Esophagus (tissue), 2 donors: ENCODE results near the gene ERFE. TPM values are rescaled to one million over a fixed set of nuclear protein-coding genes. Genes with fewer than 3 reads are reported as not detected.
"Not testable (repeated sequence)": the region's sequence is repeated elsewhere in the genome, so short reads cannot be mapped to it uniquely, and the experiment has no call there.

Experiments
- H3K27ac ChIP-seq, 2 donors: one replicate each; pipeline ENCODE4 v1.5.1; 2013; ENCODE audit warnings: low read depth in 2 of 2, mild to moderate bottlenecking in 2 of 2, inconsistent platforms in 1 of 2, low read length in 1 of 2, moderate library complexity in 1 of 2
- H3K27me3 ChIP-seq, 2 donors: one replicate each; pipeline ENCODE4 v1.6.1; 2013; ENCODE audit warnings: low read length in 2 of 2, control low read depth in 1 of 2, mild to moderate bottlenecking in 1 of 2; ENCODE audit not compliant: insufficient read depth in 2 of 2, control insufficient read depth in 1 of 2
- H3K36me3 ChIP-seq, 2 donors: one replicate each; pipeline ENCODE4 v1.6.1; 2013; ENCODE audit warnings: low read length in 1 of 2; ENCODE audit not compliant: control insufficient read depth in 2 of 2, insufficient read depth in 2 of 2
- H3K4me1 ChIP-seq, 2 donors: one replicate each; pipeline ENCODE4 v1.6.1; 2013; ENCODE audit warnings: low read length in 1 of 2; ENCODE audit not compliant: control insufficient read depth in 2 of 2, insufficient read depth in 2 of 2
- H3K4me3 ChIP-seq, 2 donors: one replicate each; pipeline ENCODE4 v1.5.1; 2013; ENCODE audit warnings: low read length in 2 of 2, mild to moderate bottlenecking in 2 of 2, low read depth in 1 of 2, moderate library complexity in 1 of 2
- H3K9me3 ChIP-seq, 2 donors: one replicate each; pipeline ENCODE4 v1.6.1; 2013; ENCODE audit warnings: mild to moderate bottlenecking in 2 of 2, low read depth in 1 of 2, low read length in 1 of 2, moderate library complexity in 1 of 2; ENCODE audit not compliant: control insufficient read depth in 2 of 2, insufficient read depth in 1 of 2
- WGBS, 2 donors: extraction: QIAGEN DNeasy Blood & Tissue Kit; methylation state at CpG; one replicate each; pipeline ENCODE4 v1.1.7; 2013; 5-methylcytosine and 5-hydroxymethylcytosine counted together
- polyA plus RNA-seq, 2 donors: library from polyadenylated mRNA; stranded (reverse); fragments of 200-250 nt; gene quantifications; one replicate each; pipeline ENCODE4 v1.2.3, GENCODE V29; 2013
- donor health status: healthy with polysubstance abuse.
- donor health status: Bipolar disorder and iron deficiency.

ERFE gene, protein sequence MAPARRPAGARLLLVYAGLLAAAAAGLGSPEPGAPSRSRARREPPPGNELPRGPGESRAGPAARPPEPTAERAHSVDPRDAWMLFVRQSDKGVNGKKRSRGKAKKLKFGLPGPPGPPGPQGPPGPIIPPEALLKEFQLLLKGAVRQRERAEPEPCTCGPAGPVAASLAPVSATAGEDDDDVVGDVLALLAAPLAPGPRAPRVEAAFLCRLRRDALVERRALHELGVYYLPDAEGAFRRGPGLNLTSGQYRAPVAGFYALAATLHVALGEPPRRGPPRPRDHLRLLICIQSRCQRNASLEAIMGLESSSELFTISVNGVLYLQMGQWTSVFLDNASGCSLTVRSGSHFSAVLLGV
- polyA plus RNA-seq: under 1 TPM; 0.06 to 0.38 TPM

DNA sequence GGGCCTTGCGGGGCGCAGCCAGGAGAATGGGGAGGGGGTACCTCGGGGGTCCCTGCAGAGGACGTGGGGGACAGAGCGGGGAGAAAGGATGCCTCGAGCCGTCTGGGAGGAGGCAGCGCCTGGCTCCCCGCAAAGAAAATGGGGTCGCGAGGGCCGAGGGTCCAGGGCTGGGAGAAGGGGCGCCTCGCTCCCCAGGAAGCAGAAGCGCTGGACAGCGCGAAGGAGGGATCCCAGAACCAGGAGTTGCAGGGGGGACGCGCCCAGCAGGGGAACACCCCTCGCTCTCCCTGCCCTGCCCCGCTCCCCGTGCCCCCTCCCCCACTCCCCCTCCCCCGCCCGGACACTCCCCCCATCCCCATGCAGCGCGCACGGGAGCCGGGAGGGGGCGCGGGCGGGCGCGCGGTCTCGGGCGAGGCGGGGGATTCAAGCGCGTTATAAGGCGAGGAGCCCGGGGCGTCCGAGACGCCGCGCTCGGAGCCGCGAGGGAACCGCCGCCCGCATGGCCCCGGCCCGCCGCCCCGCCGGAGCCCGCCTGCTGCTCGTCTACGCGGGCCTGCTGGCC, at the start of gene ERFE:
TSS of gene ERFE (plus strand) at position 462 of the 562 bp plus-strand sequence. CDS start at position 500, 38 bp downstream.
- Histone ChIP-seq H3K36me3 (no peaks in the 10 kb centered on the region), H3K9me3 (no peaks in the 10 kb centered on the region), H3K27me3 (no peaks in the 10 kb centered on the region), H3K4me3 (peak within 1 kb of the TSS; percentile 9 to 49), H3K27ac (no peak within 1 kb of the TSS), H3K4me1 (peaks cover 2 to 3% of the 10 kb centered on the region in 2 donors)
- WGBS, 2 donors: 9 to 16% methylated on average over 17 to 56 of the region's 61 CpGs

- Histone ChIP-seq H3K4me1 (no peaks in the 10 kb centered on the region), H3K9me3 (peaks cover 0 to 3% of the 10 kb centered on the region in 2 donors), H3K27ac (no peak overlapping the region), H3K36me3 (no peaks in the 10 kb centered on the region), H3K4me3 (no peak overlapping the region), H3K27me3 (no peaks in the 10 kb centered on the region)
- WGBS, 2 donors: 94% methylated on average over 13 of the region's 13 CpGs
These were observed 45.2 kb upstream of the ERFE start for GRCh38 chr2:238113611-238114010.

DNA sequence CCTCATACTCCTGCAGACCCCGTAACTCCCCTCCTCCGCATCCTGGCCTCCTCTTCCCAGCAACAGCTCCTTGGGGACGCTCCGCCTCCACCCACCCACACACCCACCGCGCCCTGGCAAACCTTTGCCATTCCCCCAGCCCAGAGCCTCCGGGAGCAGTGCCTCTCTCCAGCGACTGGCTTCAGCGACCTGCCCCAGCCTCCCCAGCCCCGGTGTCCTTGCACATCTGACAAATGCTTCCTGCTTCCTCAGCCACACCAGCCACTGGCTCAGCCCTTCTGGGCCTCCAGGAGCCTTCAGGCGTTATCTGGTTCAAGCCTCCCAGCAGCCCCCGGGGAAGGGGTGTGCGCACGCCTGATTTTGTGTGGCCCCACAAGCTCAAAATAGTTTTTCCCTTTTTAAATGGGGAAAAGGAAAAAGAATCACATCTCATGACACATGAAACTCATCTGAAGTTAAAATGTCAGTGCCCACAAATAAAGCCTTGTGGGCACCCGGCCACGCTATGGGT, 44.4 kb upstream of the ERFE start:
- Histone ChIP-seq H3K27me3 (no peaks in the 10 kb centered on the region), H3K4me3 (no peak overlapping the region), H3K4me1 (no peaks in the 10 kb centered on the region), H3K36me3 (no peaks in the 10 kb centered on the region), H3K27ac (no peak overlapping the region), H3K9me3 (peaks cover 0 to 3% of the 10 kb centered on the region in 2 donors)
- 85 to 88% methylated on average over 16 of the region's 16 CpGs for WGBS, 2 donors

- 88 to 91% methylated on average over 32 of the region's 32 CpGs for WGBS, 2 donors
- Histone ChIP-seq H3K27ac (no peak overlapping the region), H3K4me1 (no peaks in the 10 kb centered on the region), H3K36me3 (no peaks in the 10 kb centered on the region), H3K9me3 (peaks cover 0 to 3% of the 10 kb centered on the region in 2 donors), H3K27me3 (no peaks in the 10 kb centered on the region), H3K4me3 (no peak overlapping the region)
These were observed 43.7 kb upstream of the ERFE start for GRCh38 chr2:238114851-238115660.

DNA sequence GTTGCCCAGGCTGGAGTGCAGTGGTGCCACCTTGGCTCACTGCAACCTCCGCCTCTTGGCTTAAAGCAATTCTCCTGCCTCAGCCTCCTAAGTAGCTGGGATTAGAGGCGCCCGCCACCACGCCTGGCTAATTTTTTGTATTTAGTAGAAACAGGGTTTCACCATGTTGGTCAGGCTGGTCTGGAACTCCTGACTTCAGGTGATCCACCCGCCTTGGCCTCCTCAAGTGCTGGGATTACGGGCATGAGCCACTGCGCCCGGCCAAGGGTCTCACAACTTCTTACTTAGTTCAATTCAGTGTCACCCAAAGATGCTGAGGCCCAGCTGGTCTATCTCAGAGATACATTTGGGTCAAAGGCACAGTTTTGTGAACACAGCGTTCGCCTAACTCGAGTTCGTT, 43.1 kb upstream of the ERFE start:
- WGBS, 2 donors: 93 to 94% methylated on average over 12 of the region's 12 CpGs
- H3K4me3 ChIP-seq, H3K9me3 ChIP-seq, H3K36me3 ChIP-seq, H3K4me1 ChIP-seq, H3K27me3 ChIP-seq, H3K27ac ChIP-seq: not testable (repeated sequence)

DNA sequence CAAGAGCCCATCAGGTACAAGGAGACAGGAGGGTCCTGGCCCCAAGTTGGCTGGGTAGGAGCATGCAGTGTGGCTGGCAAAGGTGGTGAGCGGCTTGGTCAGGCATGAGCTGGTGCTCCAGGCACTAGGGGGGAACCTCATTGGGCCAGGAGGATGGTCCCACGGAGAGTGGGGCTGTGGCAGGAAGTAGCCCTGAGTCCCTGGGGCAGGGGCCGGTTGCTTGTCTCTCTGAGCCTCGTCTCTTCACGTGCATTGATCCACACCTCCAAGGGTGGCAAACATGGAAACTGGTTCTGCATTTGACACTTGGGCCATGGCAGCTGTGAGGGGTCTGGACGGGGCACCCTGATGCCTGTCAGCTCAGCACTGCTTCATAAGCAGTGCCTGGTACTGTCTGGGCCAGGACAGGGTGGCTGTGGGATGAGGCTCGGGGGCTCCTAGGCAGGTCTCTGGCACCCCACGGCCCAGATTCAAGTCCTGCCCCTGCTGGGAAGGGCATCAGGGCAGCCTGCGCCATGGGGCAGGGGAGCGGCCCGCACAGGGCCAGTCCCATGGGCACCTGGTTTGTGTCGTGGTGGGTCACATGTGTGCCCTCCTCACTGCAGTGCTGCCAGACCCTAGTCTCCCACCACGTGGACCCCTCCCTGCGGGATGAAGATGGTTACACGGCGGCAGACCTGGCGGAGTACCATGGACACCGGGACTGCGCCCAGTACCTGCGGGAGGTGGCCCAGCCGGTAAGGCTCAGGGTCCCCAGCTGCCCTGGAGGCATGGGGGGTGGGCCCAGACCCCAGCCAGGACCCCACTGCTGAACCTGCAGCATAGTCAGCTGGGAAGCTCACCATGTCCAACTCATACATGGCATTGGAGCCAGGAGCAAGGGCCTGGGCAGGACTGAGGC, 42.2 kb upstream of the ERFE start:
- Histone ChIP-seq H3K9me3 (peaks cover 0 to 3% of the 10 kb centered on the region in 2 donors), H3K36me3 (no peaks in the 10 kb centered on the region), H3K27ac (no peak overlapping the region), H3K4me3 (peak overlapping the region in 1 of 2 donors; percentile 18), H3K27me3 (no peaks in the 10 kb centered on the region), H3K4me1 (no peaks in the 10 kb centered on the region)
- 91 to 92% methylated on average over 21 of the region's 21 CpGs for WGBS, 2 donors

- Histone ChIP-seq H3K36me3 (no peaks in the 10 kb centered on the region), H3K27ac (no peak overlapping the region), H3K9me3 (peaks cover 0 to 3% of the 10 kb centered on the region in 2 donors), H3K4me1 (no peaks in the 10 kb centered on the region), H3K27me3 (no peaks in the 10 kb centered on the region), H3K4me3 (no peak overlapping the region)
- whole genome bisulfite sequencing, 2 donors: 63 to 74% methylated on average over 11 of the region's 11 CpGs
These were observed 41.3 kb upstream of the ERFE start for GRCh38 chr2:238117199-238118154.

DNA sequence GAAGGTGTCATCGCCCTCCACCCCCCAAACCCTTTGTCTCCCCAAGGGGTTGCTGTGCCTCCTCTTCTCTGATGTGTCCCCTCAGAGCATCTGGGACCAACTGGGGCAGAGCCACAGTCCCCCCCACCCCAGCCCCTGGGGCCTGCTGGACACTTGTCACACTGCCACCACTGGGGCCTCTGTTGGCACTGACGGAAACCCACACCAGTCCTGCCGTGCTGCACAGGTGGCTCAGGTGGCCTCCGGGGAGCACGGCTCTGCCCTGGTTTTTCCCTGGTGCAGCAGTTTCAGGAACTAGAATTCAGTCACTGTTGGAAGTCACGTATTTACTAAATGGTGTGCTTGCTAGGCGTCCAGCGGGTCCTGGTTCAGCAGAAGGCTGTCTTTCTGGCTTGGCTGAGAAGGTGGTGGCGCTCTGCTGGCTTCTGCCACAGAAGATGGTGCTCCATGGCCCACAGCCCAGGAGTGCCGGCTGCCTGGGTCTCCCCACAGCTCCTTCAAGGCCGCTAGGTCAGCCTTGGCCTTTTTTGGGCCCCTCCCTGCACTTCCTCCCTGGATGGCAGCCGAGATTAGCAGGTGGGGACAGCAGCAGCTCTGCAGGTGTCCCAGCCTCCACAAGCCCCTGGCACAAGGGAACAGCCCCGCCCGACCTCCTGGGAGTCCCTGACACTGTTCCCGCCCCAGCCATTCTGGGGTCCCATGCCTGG, 38.9 kb upstream of the ERFE start:
- H3K36me3 ChIP-seq: no peaks in the 10 kb centered on the region
- H3K9me3 ChIP-seq: no peaks in the 10 kb centered on the region
- 42 to 55% methylated on average over 15 of the region's 15 CpGs for WGBS, 2 donors
- no peak overlapping the region for H3K27ac ChIP-seq
- H3K4me1 ChIP-seq: peaks cover 0 to 3% of the 10 kb centered on the region in 2 donors
- no peak overlapping the region for H3K4me3 ChIP-seq
- no peaks in the 10 kb centered on the region for H3K27me3 ChIP-seq
